MG63 (cell line): ENCODE data around the gene DNAI2. TPM values are rescaled to one million over a fixed set of nuclear protein-coding genes. Genes with fewer than 3 reads are reported as not detected.
A peak's percentile ranks its signal among the peaks of the same experiment; 100 is the strongest.

Experiments
- DNase-seq: peaks from one replicate; pipeline ENCODE4 v3.0.0-alpha.2; 2020
- H3K27me3 ChIP-seq: fragments of 250-450 bp; sonication (Bioruptor Pico); 2 replicates; pipeline ENCODE4 v1.5.1; 2020; ENCODE audit warnings: mild to moderate bottlenecking, moderate library complexity
- H3K36me3 ChIP-seq: fragments of 250-450 bp; sonication (Bioruptor Pico); 2 replicates; pipeline ENCODE4 v1.5.1; 2020; ENCODE audit warnings: mild to moderate bottlenecking, moderate library complexity
- H3K4me3 ChIP-seq: fragments of 250-450 bp; sonication (Bioruptor Pico); 2 replicates; pipeline ENCODE4 v1.5.1; 2020; ENCODE audit warnings: mild to moderate bottlenecking, moderate library complexity
- H3K9me3 ChIP-seq: fragments of 250-450 bp; sonication (Bioruptor Pico); 2 replicates; pipeline ENCODE4 v1.5.1; 2020; ENCODE audit warnings: mild to moderate bottlenecking, moderate library complexity
- total RNA-seq: library from RNA; depleted of rRNA; stranded (reverse); fragments of >200 nt; shearing (Covaris generic); gene quantifications from 2 replicates; pipeline ENCODE4 v1.2.3, GENCODE V29; 2014; ENCODE audit warnings: low replicate concordance; rRNA removed

The DNAI2 gene
- total RNA-seq, 1 experiment from 2014 or later, result not detected

DNA sequence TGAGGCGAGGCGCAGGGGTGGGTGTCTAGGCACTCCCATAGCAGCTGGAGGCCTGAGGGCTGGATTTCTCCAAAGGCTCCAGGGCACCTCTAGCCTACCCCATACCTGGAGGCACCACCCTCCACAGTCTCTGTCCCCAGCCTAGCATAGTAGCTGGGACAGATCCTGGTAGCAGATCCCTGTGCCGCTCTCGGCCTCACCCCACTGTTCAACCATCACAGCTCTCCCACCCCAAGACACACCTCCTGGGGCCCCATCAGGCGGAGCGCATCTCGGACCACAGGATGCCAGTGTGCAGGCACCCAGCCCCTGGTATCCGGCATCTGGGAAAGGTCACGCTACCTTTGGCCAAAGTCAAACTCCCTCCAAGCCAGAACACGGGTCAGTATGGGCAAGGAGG lies 80.5 kb downstream of the DNAI2 start:
- H3K27me3 ChIP-seq, result no peaks in the 10 kb centered on the region

GRCh38 chr17:74355065-74355464 lies 81.0 kb downstream of the DNAI2 start:
- Histone ChIP-seq H3K36me3 (no peaks in the 10 kb centered on the region), H3K9me3 (no peaks in the 10 kb centered on the region), H3K4me3 (no peak overlapping the region), H3K27me3 (no peaks in the 10 kb centered on the region)
- DNase-seq, result no peak

More for the DNA sequence above, 80.5 kb downstream of the DNAI2 start:
- Histone ChIP-seq H3K9me3 (no peaks in the 10 kb centered on the region), H3K36me3 (no peaks in the 10 kb centered on the region), H3K4me3 (no peak overlapping the region)
- no peak for DNase-seq

DNA sequence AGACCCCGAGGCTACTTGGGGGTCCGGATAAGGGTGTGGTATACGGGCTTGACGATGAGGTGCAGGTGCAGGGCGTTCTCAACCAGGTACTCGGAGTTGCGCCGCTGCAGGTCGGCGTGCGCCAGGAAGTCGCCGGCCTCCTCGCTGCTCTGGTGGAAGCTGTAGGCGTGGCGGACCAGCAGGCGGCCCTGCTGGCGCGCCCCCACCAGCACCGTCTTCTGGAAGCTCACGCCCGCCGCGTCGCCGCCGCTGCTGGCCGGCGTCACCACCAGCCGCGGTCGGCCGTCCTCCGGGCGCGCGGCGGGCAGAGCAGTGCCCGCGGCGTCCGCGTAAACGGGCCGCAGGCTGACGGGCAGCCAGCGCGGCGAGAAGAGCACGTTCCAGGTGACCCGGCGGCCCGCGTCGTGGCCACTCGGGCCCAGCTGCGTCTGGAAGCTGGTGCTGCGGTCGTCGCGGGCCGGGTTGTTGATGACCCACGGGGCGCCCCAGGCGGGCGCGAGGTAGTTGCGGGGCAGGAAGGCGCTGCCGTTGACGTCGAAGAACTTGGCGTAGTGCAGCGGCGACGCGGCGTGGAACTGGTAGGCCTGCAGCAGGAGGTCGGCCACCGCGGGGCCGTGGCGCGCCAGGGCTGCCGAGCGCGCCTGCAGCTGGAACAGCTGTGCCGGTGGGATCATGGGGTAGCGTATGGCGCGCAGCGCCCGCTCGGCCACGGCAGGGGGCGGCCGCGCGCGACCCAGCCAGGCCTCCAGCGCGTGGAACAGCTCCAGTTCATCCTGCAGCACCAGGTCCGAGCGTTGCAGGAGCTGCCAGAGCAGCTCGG lies 82.8 kb downstream of the DNAI2 start:
- no peaks in the 10 kb centered on the region for H3K36me3 ChIP-seq
- H3K27me3 ChIP-seq, result no peaks in the 10 kb centered on the region
- no peak overlapping the region for H3K4me3 ChIP-seq
- H3K9me3 ChIP-seq, result no peaks in the 10 kb centered on the region
- no peak for DNase-seq

DNA sequence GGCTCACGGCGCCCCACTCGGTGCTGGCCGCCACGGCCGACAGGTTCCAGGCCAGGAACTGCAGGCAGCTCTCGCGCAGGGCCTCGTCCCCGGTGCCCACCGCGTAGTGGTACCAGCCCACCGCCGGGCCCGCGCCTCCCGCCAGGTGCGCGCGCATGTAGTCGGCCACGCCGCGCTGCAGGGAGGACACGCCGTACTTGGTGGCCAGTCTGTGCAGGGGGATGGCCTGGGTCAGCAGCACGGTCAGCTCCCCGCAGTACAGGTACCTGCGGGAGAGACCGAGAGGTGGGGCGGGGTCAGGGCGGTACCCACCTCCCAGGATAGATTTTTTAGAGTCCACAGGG lies 83.4 kb downstream of the DNAI2 start:
- no peak for DNase-seq
- Histone ChIP-seq H3K9me3 (no peaks in the 10 kb centered on the region), H3K4me3 (no peak overlapping the region), H3K36me3 (no peaks in the 10 kb centered on the region), H3K27me3 (no peaks in the 10 kb centered on the region)

- Histone ChIP-seq H3K4me3 (no peak overlapping the region), H3K36me3 (no peaks in the 10 kb centered on the region), H3K9me3 (no peaks in the 10 kb centered on the region), H3K27me3 (no peaks in the 10 kb centered on the region)
- DNase-seq, result no peak
These were observed 84.7 kb downstream of the DNAI2 start for GRCh38 chr17:74358697-74359096.

GRCh38 chr17:74359916-74360315 lies 85.9 kb downstream of the DNAI2 start:
- H3K36me3 ChIP-seq, result no peaks in the 10 kb centered on the region
- DNase-seq, result no peak
- no peaks in the 10 kb centered on the region for H3K9me3 ChIP-seq
- H3K27me3 ChIP-seq, result no peaks in the 10 kb centered on the region
- no peak overlapping the region for H3K4me3 ChIP-seq

- H3K4me3 ChIP-seq, result no peak overlapping the region
- DNase-seq, result no peak
- H3K9me3 ChIP-seq, result no peaks in the 10 kb centered on the region
- H3K27me3 ChIP-seq, result no peaks in the 10 kb centered on the region
- no peaks in the 10 kb centered on the region for H3K36me3 ChIP-seq
These were observed 86.8 kb downstream of the DNAI2 start for GRCh38 chr17:74360899-74361229.

GRCh38 chr17:74361230-74362068 lies 87.4 kb downstream of the DNAI2 start, which contains the start of gene BTBD17:
Gene BTBD17, minus strand, starts transcription at chr17:74361868. Its CDS starts 49 bp downstream, at chr17:74361819.
- H3K9me3 ChIP-seq, result no peaks in the 10 kb centered on the region
- no peak for DNase-seq
- H3K4me3 ChIP-seq, result no peak within 1 kb of the TSS
- no peaks in the 10 kb centered on the region for H3K36me3 ChIP-seq
- H3K27me3 ChIP-seq, result no peaks in the 10 kb centered on the region

DNA sequence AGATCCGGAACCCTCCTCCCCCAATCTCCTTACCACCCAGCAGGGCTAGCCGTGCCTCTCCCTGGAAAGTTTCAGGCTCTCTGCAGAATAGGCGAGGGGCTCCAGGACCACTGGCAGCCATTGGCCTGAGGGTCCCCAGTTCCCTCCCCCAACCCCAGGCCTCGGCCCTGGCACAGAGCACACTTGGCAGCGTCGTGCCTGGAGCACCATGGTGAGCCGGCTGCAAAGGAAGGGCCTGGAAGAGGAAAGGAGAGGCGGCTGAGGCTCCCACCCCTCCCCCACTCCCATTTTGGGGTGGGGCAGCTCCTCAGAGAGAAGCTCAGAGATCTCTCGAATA lies 88.0 kb downstream of the DNAI2 start:
- no peak overlapping the region for H3K4me3 ChIP-seq
- DNase-seq, result no peak
- no peaks in the 10 kb centered on the region for H3K36me3 ChIP-seq
- no peaks in the 10 kb centered on the region for H3K9me3 ChIP-seq
- no peaks in the 10 kb centered on the region for H3K27me3 ChIP-seq

DNA sequence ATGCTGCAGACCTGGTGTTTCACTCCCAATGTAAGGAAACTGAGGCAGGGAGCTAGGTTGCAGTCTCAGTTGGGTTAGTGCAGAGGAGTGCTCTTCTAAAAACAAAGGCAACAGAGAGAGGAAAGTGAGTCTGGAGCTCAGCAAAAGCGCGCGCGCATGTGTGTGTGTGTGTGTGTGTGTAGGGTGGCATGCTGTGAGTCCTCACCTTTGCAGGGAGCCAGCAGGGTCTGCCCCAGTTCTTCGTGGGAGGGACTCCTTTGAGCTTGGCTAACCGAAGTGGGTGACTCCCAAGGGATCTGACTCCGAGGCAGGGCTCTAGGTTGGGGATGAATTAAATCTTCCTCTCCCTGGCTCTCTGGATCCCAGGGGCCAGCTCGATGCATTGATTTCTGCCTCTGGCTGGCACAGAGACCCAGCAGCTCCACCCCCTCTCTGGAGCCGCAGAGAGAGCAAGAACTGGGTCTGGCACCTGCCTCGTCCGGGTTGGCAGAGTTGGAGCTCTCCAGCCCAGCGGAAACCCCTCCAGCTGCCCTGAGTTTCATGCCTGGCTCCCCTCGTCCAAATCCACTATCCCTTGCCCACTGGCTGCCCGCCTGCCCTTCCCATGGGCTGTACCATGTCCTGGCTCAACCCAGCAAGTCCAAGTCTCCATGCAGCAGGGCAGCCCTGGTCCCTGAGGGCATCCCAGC lies 88.9 kb downstream of the DNAI2 start:
- Histone ChIP-seq H3K4me3 (no peak overlapping the region), H3K27me3 (no peaks in the 10 kb centered on the region), H3K9me3 (no peaks in the 10 kb centered on the region), H3K36me3 (no peaks in the 10 kb centered on the region)
- peak; percentile 27 for DNase-seq

Other genes starting within 250 kb of the DNAI2 start
- 1,119 and 3,764 TPM in 2 replicates for gene RPL38, start 70.6 kb upstream of the DNAI2 start, total RNA-seq
- 1.8 and 1.9 TPM in 2 replicates for gene TTYH2, start 60.7 kb upstream of the DNAI2 start, total RNA-seq
- not detected in 2 replicates for gene KIF19, start 52.0 kb downstream of the DNAI2 start, total RNA-seq
- not detected in 2 replicates for gene BTBD17, start 87.6 kb downstream of the DNAI2 start, total RNA-seq
- gene GPR142, start 93.3 kb downstream of the DNAI2 start, total RNA-seq, result not detected in 2 replicates
- 10.4 and 18.5 TPM in 2 replicates for gene GPRC5C, start 157.9 kb downstream of the DNAI2 start, total RNA-seq
- not detected in 2 replicates for gene CD300A, start 192.4 kb downstream of the DNAI2 start, total RNA-seq